GM19099 (cell line): Measurements from ENCODE around the gene AVPR2.

Experiments
- POLR2A ChIP-seq: IDR thresholded peaks from 3 replicates; pipeline ENCODE4 v1.6.1; 2011; ENCODE audit warnings: low read depth; ENCODE audit not compliant: insufficient read length; ENCODE audit errors: extremely low read depth

AVPR2 gene

GRCh38 chrX:153903991-153904957, at the start of gene AVPR2:
AVPR2 (plus strand) TSS chrX:153904673; CDS start chrX:153905146, 473 bp downstream.
- no peak for TF ChIP-seq POLR2A

GRCh38 chrX:153854702-153855101, 49.8 kb upstream of the AVPR2 start:
- TF ChIP-seq POLR2A: no peak

GRCh38 chrX:153857348-153857903, 47.0 kb upstream of the AVPR2 start:
- no peak for TF ChIP-seq POLR2A

GRCh38 chrX:153861151-153861550, 43.3 kb upstream of the AVPR2 start:
- no peak for TF ChIP-seq POLR2A

- TF ChIP-seq POLR2A: no peak
Measured at GRCh38 chrX:153861733-153862310, 42.7 kb upstream of the AVPR2 start.

- TF ChIP-seq POLR2A: no peak
Measured at GRCh38 chrX:153862369-153863250, 41.9 kb upstream of the AVPR2 start.

- TF ChIP-seq POLR2A: no peak
Measured at GRCh38 chrX:153863251-153863991, 41.1 kb upstream of the AVPR2 start.

- TF ChIP-seq POLR2A: no peak
Measured at GRCh38 chrX:153864101-153864500, 40.4 kb upstream of the AVPR2 start.

- TF ChIP-seq POLR2A: no peak
Measured at GRCh38 chrX:153864561-153865320, 39.7 kb upstream of the AVPR2 start.

- TF ChIP-seq POLR2A: no peak
Measured at GRCh38 chrX:153865321-153865580, 39.2 kb upstream of the AVPR2 start.

- TF ChIP-seq POLR2A: no peak
Measured at GRCh38 chrX:153865685-153866084, 38.8 kb upstream of the AVPR2 start.

GRCh38 chrX:153866302-153867019, 38.0 kb upstream of the AVPR2 start:
- TF ChIP-seq POLR2A: no peak

- TF ChIP-seq POLR2A: no peak
Measured at GRCh38 chrX:153867139-153867538, 37.3 kb upstream of the AVPR2 start.
